ENCODE measurements around the gene MTERF1.
"Not testable (repeated sequence)": the region's sequence is repeated elsewhere in the genome, so short reads cannot be mapped to it uniquely, and the experiment has no call there.

MTERF1 gene

GRCh38 chr7:91883676-91884362 is 3.3 kb upstream of the MTERF1 start:
- no peak for DNase-seq

- DNase-seq, result no peak
Measured at GRCh38 chr7:91880016-91880412, 488 bp downstream of the MTERF1 start.

GRCh38 chr7:91876391-91877133 is 3.9 kb downstream of the MTERF1 start:
- no peak for DNase-seq

GRCh38 chr7:91875851-91876250 is 4.7 kb downstream of the MTERF1 start:
- no peak for DNase-seq

GRCh38 chr7:91872928-91873327 is 7.6 kb downstream of the MTERF1 start:
- DNase-seq, result no peak

- DNase-seq, result no peak
Measured at GRCh38 chr7:91872069-91872468, 8.4 kb downstream of the MTERF1 start.

GRCh38 chr7:91869661-91870060 is 10.8 kb downstream of the MTERF1 start:
- no peak for DNase-seq

- DNase-seq, result no peak
Measured at GRCh38 chr7:91866599-91867148, 13.8 kb downstream of the MTERF1 start.

GRCh38 chr7:91865511-91865910 is 15.0 kb downstream of the MTERF1 start:
- no peak for DNase-seq

- DNase-seq, result not testable (repeated sequence)
Measured at GRCh38 chr7:91864604-91865003, 15.9 kb downstream of the MTERF1 start.

- no peak for DNase-seq
Measured at GRCh38 chr7:91864070-91864469, 16.4 kb downstream of the MTERF1 start.

- no peak for DNase-seq
Measured at GRCh38 chr7:91852263-91852741, 28.2 kb downstream of the MTERF1 start.

GRCh38 chr7:91850455-91850854 is 30.0 kb downstream of the MTERF1 start:
- no peak for DNase-seq

GRCh38 chr7:91847876-91848588 is 32.5 kb downstream of the MTERF1 start:
- no peak for DNase-seq

- no peak for DNase-seq
Measured at GRCh38 chr7:91847231-91847630, 33.3 kb downstream of the MTERF1 start.

GRCh38 chr7:91846436-91846835 is 34.1 kb downstream of the MTERF1 start:
- DNase-seq, result no peak

- no peak for DNase-seq
Measured at GRCh38 chr7:91843831-91844230, 36.7 kb downstream of the MTERF1 start.

GRCh38 chr7:91838439-91838838 is 42.1 kb downstream of the MTERF1 start:
- no peak for DNase-seq

- DNase-seq, result no peak
Measured at GRCh38 chr7:91837397-91838070, 43.0 kb downstream of the MTERF1 start.

- DNase-seq, result no peak
Measured at GRCh38 chr7:91835826-91836368, 44.6 kb downstream of the MTERF1 start.

- no peak for DNase-seq
Measured at GRCh38 chr7:91835091-91835825, 45.2 kb downstream of the MTERF1 start.

Measured in effector CD4-positive, alpha-beta T cell (primary cell).